ENCODE results near the gene SMARCB1.

Gene SMARCB1

GRCh38 chr22:23842599-23842998 lies 55.8 kb downstream of the SMARCB1 start:
- TF ChIP-seq, protein P1, sequence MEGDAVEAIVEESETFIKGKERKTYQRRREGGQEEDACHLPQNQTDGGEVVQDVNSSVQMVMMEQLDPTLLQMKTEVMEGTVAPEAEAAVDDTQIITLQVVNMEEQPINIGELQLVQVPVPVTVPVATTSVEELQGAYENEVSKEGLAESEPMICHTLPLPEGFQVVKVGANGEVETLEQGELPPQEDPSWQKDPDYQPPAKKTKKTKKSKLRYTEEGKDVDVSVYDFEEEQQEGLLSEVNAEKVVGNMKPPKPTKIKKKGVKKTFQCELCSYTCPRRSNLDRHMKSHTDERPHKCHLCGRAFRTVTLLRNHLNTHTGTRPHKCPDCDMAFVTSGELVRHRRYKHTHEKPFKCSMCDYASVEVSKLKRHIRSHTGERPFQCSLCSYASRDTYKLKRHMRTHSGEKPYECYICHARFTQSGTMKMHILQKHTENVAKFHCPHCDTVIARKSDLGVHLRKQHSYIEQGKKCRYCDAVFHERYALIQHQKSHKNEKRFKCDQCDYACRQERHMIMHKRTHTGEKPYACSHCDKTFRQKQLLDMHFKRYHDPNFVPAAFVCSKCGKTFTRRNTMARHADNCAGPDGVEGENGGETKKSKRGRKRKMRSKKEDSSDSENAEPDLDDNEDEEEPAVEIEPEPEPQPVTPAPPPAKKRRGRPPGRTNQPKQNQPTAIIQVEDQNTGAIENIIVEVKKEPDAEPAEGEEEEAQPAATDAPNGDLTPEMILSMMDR (IDR thresholded peaks at IDR 0.05; ENCODE audit: low read depth, low read length, missing control alignments) = no peak
- H3K4me3 ChIP-seq (replicated peaks; ENCODE audit: low read depth, low read length) = no peak overlapping the region
- DNase-seq (ENCODE audit: extremely low read depth, low read depth) = no peak

DNA sequence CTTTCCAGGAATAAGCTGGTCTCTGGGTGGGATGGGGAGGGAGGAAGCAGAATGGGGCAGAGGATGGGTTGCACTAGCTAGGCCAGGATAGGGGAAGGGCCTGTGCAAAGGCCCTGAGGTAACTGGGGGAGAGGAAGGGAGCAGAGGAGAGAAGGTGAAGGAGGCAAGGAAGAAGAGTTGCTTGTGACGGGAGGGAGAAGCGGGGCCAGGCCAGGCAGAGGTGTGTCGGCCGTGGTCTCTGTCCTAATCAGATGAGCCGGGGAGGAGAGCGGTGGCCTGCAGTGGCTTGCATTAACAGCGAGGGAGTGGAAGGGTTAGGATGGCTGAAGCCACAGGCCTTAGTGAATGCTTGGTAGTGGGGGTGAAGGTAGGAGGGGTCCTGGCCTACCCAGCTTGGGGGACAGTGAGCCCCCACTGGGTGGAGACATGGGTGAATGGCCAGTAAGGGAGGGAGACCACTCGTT lies 58.0 kb downstream of the SMARCB1 start:
- TF ChIP-seq, protein P1 (IDR thresholded peaks at IDR 0.05; ENCODE audit: low read depth, low read length, missing control alignments) = no peak
- no peak overlapping the region for H3K4me3 ChIP-seq (replicated peaks; ENCODE audit: low read depth, low read length)
- no peak for DNase-seq (ENCODE audit: extremely low read depth, low read depth)

GRCh38 chr22:23845265-23846080 lies 58.7 kb downstream of the SMARCB1 start:
- no peak for DNase-seq (ENCODE audit: extremely low read depth, low read depth)
- TF ChIP-seq, protein P1 (IDR thresholded peaks at IDR 0.05; ENCODE audit: low read depth, low read length, missing control alignments) = no peak
- H3K4me3 ChIP-seq (replicated peaks; ENCODE audit: low read depth, low read length) = no peak overlapping the region

GRCh38 chr22:23846081-23846469 lies 59.3 kb downstream of the SMARCB1 start:
- TF ChIP-seq, protein P1 (IDR thresholded peaks at IDR 0.05; ENCODE audit: low read depth, low read length, missing control alignments) = no peak
- no peak for DNase-seq (ENCODE audit: extremely low read depth, low read depth)
- H3K4me3 ChIP-seq (replicated peaks; ENCODE audit: low read depth, low read length) = no peak overlapping the region

- TF ChIP-seq, protein P1 (IDR thresholded peaks at IDR 0.05; ENCODE audit: low read depth, low read length, missing control alignments) = no peak
- DNase-seq (ENCODE audit: extremely low read depth, low read depth) = no peak
- H3K4me3 ChIP-seq (replicated peaks; ENCODE audit: low read depth, low read length) = no peak overlapping the region
Observed at GRCh38 chr22:23847310-23847920, 60.6 kb downstream of the SMARCB1 start.

DNA sequence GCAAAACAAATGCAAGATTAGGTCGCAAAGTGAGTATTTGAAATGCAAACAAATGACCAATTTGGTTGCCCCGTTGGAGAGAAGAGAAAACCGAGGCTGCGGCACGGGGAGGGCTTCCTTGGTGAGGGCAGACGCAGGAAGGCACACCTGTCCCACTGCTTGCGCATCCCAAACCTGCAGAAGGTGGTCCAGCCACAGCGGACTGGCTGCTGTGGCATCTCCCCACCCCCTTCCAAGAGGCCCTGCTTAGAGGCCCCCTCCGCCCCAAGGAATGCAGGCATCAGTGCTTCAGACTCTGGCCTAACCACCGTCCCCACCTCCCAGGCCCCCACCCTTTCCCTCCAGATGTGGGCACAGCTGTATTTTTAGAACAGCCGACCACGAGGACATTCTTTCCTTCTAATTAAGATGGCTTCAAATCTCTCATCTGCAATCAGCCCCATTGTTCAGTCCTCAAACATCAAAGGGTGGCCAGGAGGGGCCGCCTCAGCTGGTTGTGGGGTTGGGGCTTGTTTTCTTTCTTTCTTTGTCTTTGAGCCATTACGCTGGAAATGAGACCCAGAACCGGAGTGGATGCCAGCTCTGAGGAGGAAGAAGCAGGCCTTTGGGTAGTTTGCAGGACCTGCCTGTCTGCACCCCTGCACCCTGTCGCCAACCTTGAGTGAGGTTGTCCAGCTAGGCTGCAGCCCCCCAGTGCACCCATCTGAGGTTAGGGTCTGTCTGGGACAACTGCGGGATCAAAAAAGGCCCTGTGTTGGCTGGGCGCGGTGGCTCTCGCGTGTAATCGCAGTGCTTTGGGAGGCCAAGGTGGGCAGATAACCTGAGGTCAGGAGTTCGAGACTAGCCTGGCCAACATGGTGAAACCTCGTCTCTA lies 61.5 kb downstream of the SMARCB1 start:
- TF ChIP-seq, protein P1 (IDR thresholded peaks at IDR 0.05; ENCODE audit: low read depth, low read length, missing control alignments) = no peak
- H3K4me3 ChIP-seq (replicated peaks; ENCODE audit: low read depth, low read length) = no peak overlapping the region
- no peak for DNase-seq (ENCODE audit: extremely low read depth, low read depth)

All from HFF-Myc (cell line).